ENCODE data around the gene ATP9B.

The ATP9B gene

GRCh38 chr18:79416022-79416676 is 347.0 kb downstream of the ATP9B start:
- TF ChIP-seq FOXP2 (optimal IDR thresholded peaks at IDR 0.05; ENCODE audit: borderline replicate concordance, extremely low read depth, extremely low read length, insufficient read depth) (no peak), REST (IDR thresholded peaks at IDR 0.05; ENCODE audit: insufficient read depth in 1 of 2, low read depth in 2 of 2, low read length in 2 of 2) (no peak), TAF1 (IDR thresholded peaks at IDR 0.05; ENCODE audit: borderline replicate concordance, insufficient read depth, low read length) (no peak), POLR2AphosphoS5 (IDR thresholded peaks at IDR 0.05; ENCODE audit: low read depth, low read length) (no peak), SIN3A (IDR thresholded peaks at IDR 0.05; ENCODE audit: borderline replicate concordance, insufficient read depth, low read length) (no peak)

GRCh38 chr18:79416677-79417052 is 347.5 kb downstream of the ATP9B start:
- no peak for TF ChIP-seq REST (IDR thresholded peaks at IDR 0.05; ENCODE audit: insufficient read depth in 1 of 2, low read depth in 2 of 2, low read length in 2 of 2)

GRCh38 chr18:79418236-79418635 is 349.0 kb downstream of the ATP9B start:
- no peak for TF ChIP-seq SIN3A (IDR thresholded peaks at IDR 0.05; ENCODE audit: borderline replicate concordance, insufficient read depth, low read length)
- no peak for TF ChIP-seq REST (IDR thresholded peaks at IDR 0.05; ENCODE audit: insufficient read depth in 1 of 2, low read depth in 2 of 2, low read length in 2 of 2)
- no peak for TF ChIP-seq TAF1 (IDR thresholded peaks at IDR 0.05; ENCODE audit: borderline replicate concordance, insufficient read depth, low read length)
- TF ChIP-seq POLR2AphosphoS5 (IDR thresholded peaks at IDR 0.05; ENCODE audit: low read depth, low read length), result no peak
- TF ChIP-seq FOXP2 (optimal IDR thresholded peaks at IDR 0.05; ENCODE audit: borderline replicate concordance, extremely low read depth, extremely low read length, insufficient read depth), result no peak

- TF ChIP-seq TAF1 (IDR thresholded peaks at IDR 0.05; ENCODE audit: borderline replicate concordance, insufficient read depth, low read length), result no peak
- no peak for TF ChIP-seq SIN3A (IDR thresholded peaks at IDR 0.05; ENCODE audit: borderline replicate concordance, insufficient read depth, low read length)
- no peak for TF ChIP-seq POLR2AphosphoS5 (IDR thresholded peaks at IDR 0.05; ENCODE audit: low read depth, low read length)
- no peak for TF ChIP-seq REST (IDR thresholded peaks at IDR 0.05; ENCODE audit: insufficient read depth in 1 of 2, low read depth in 2 of 2, low read length in 2 of 2)
- no peak for TF ChIP-seq FOXP2 (optimal IDR thresholded peaks at IDR 0.05; ENCODE audit: borderline replicate concordance, extremely low read depth, extremely low read length, insufficient read depth)
Measured at GRCh38 chr18:79418642-79419041, 349.4 kb downstream of the ATP9B start.
